Superior temporal gyrus (tissue), 1 donor: ENCODE measurements around the gene NIPSNAP2.
"Not testable (repeated sequence)": the region's sequence is repeated elsewhere in the genome, so short reads cannot be mapped to it uniquely, and the experiment has no call there.

ENCODE experiments used
- DNase-seq: peaks from one replicate; pipeline ENCODE4 v3.0.0-alpha.2; 2016; ENCODE audit errors: extremely low spot score

The NIPSNAP2 gene

DNA sequence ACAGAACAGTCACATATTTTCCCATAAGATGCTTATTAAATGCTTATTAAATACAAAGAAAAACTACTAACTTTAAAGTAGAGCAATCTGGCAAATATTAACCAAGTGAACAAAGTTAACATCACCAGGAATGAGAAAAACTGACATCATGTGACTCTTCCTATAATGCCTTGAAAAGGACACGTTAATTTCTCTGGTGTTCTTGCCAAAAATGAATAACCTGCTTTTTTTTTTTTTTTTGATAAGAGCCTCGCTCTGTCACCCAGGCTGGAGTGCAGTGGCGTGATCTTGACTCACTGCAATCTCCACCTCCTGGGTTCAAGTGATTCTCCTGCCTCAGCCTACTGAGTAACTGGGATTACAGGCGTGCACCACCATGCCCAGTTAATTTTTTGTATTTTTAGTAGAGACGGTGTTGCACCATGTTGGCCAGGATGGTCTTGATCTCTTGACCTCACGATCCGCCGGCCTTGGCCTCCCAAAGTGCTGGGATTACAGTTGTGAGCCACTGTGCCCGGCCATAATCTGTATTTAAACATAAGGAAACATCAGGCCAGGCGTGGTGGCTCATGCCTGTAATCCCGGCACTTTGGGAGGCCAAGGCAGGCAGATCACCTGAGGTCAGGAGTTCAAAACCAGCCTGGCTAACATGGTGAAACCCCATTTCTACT, 83.2 kb downstream of the NIPSNAP2 start:
- DNase-seq: not testable (repeated sequence)

DNA sequence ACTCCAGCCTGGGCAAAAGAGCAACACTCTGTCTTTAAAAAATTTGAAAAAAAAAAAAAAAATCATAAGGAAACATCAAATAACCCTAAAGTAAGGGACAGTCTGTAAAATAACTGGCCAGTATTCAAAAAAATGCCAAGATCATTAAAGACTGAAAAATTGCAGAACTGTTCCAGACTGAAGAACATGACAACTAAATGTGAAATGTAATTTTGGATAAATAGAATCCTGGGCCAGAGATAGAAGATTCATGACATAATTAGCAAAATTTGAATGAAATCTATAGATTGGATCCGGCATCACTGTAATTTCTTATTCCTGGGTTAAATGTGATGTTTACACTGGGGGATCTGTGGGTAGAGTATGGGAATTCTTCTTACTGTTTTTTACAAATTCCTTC, 83.9 kb downstream of the NIPSNAP2 start:
- no peak for DNase-seq

GRCh38 chr7:56048763-56049162, 84.4 kb downstream of the NIPSNAP2 start:
- DNase-seq: not testable (repeated sequence)
